ENCODE data around the gene RHBDL1. TPM values are rescaled to one million over a fixed set of nuclear protein-coding genes. Genes with fewer than 3 reads are reported as not detected.

The RHBDL1 gene
- total and polyA plus RNA-seq, 2 of the 8 experiments (the other 6 are each of a cell fraction or from before 2014, with no cell fraction given), result 4.0 to 8.1 TPM

DNA sequence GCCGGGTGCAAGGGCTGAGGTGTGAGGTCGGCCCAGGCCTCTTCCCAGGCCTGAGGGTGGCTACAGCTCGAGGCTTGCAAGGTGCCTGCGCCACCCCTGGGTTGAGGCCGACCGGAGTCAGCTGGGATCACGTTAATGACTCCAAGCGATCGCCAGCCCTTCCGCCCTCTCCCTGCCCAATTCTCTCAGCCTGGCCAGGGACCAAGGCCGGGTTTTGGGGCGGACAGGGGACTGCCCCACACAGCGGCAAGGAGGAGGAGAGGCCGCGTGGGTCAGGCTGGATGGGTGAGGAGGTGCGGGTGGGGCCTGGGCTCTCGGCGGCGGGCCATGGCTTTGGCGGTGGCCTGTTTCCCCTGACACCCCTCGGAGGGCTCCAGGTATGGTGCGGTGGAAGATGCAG is 17.9 kb downstream of the RHBDL1 start:
- Histone ChIP-seq H3K27me3 (replicated peaks in 1 of 4; ENCODE audit: control insufficient read depth in 3 of 4, extremely low read depth in 1 of 4, insufficient read depth in 3 of 4, low read length in 3 of 4) (peaks cover 1 to 56% (median 36%) of the 10 kb centered on the region in 4 experiments), H3K56ac (replicated peaks; ENCODE audit: insufficient read length, low read depth, low read length) (no peak overlapping the region), H3K4me2 (ENCODE audit: insufficient read depth in 1 of 2, low read depth in 2 of 2, low read length in 2 of 2) (peak overlapping the region; percentile 87 to 95), H3K18ac (ENCODE audit: extremely low read depth, low read length) (no peak overlapping the region; the same call in 1 of the 2 replicates), H2AK5ac (ENCODE audit: low read depth, low read length) (peak overlapping the region; percentile 65; the same call in 1 of the 2 replicates), H2BK120ac (replicated peaks; ENCODE audit: low read depth, low read length) (no peak overlapping the region), H3K23ac (ENCODE audit: insufficient read length) (no peak overlapping the region), H3K4me3 (ENCODE audit: extremely low read depth in 1 of 4, insufficient read depth in 2 of 4, low read depth in 3 of 4, low read length in 4 of 4) (peak overlapping the region in 3 of 4 experiments; percentile 43 to 78 (median 48); a peak in 5 of 8 replicates), H3K9ac (replicated peaks in 1 of 4; ENCODE audit: extremely low read depth in 1 of 4, low read depth in 3 of 4, low read length in 3 of 4) (no peak overlapping the region), H2AFZ (ENCODE audit: low read length) (no peak overlapping the region), H4K20me1 (replicated peaks in 1 of 2; ENCODE audit: control insufficient read depth in 1 of 2, insufficient read depth in 2 of 2, low read length in 2 of 2) (peaks cover 0 to 10% of the 10 kb centered on the region in 2 experiments), H2BK5ac (ENCODE audit: low read depth, low read length) (no peak overlapping the region), H3K4ac (replicated peaks; ENCODE audit: insufficient read length, low read depth, low read length) (no peak overlapping the region), H3K14ac (ENCODE audit: insufficient read length) (no peak overlapping the region), H4K5ac (ENCODE audit: insufficient read length, low read depth, low read length) (no peak overlapping the region), H3K36me3 (ENCODE audit: control insufficient read depth in 2 of 4, insufficient read depth in 4 of 4, low read length in 3 of 4) (no peaks in the 10 kb centered on the region), H3K9me3 (ENCODE audit: insufficient read depth in 2 of 2, low read depth in 1 of 2, low read length in 1 of 2) (no peaks in the 10 kb centered on the region), H3K79me1 (ENCODE audit: low read depth, low read length) (peaks cover 4% of the 10 kb centered on the region; the same call in 1 of the 2 replicates), H3K23me2 (ENCODE audit: low read depth, low read length) (peaks cover 15% of the 10 kb centered on the region), H3K27ac (ENCODE audit: low read depth, low read length) (no peak overlapping the region), H3K4me1 (replicated peaks in 1 of 4; ENCODE audit: control insufficient read depth in 3 of 4, insufficient read depth in 4 of 4, low read length in 3 of 4) (peaks cover 0 to 23% (median 15%) of the 10 kb centered on the region in 4 experiments; a peak in 5 of 7 replicates), H3K79me2 (ENCODE audit: control insufficient read depth in 1 of 2, insufficient read depth in 2 of 2, low read length in 2 of 2) (no peaks in the 10 kb centered on the region), H2BK12ac (ENCODE audit: low read depth, low read length) (no peak overlapping the region), H2BK20ac (ENCODE audit: low read length) (no peak overlapping the region), H4K91ac (replicated peaks; ENCODE audit: insufficient read length, low read length) (no peak overlapping the region), H2BK15ac (ENCODE audit: low read length) (no peak overlapping the region), H4K8ac (ENCODE audit: extremely low read depth, insufficient read depth, low read length) (no peak overlapping the region; the same call in 1 of the 2 replicates)
- DNase-seq (ENCODE audit: low read depth in 1 of 2, low spot score in 2 of 2) (peak in 1 of 2 experiments; percentile 56), FAIRE-seq (no peak)
- 72% methylated on average over 16 of the region's 22 CpGs; no CpG with 5 or more reads in 1 of the 2 experiments for WGBS, 2 experiments (ENCODE audit: extremely low coverage in 1 of 2, insufficient coverage in 1 of 2, insufficient read length in 1 of 2, insufficient replicate concordance in 2 of 2, low coverage in 1 of 2, low lambda C conversion rate in 2 of 2, missing lambda C conversion rate in 1 of 2)
- TF ChIP-seq KDM1A (IDR thresholded peaks at IDR 0.05; ENCODE audit: borderline replicate concordance, low read length) (no peak), SIN3A (conservative IDR thresholded peaks at IDR 0.05 in 1 of 2, IDR thresholded peaks at IDR 0.05 in 1 of 2; ENCODE audit: low read depth in 1 of 2, low read length in 2 of 2) (no peak), JUND (IDR thresholded peaks at IDR 0.05; ENCODE audit: low read length) (no peak), POU5F1 (IDR thresholded peaks at IDR 0.05; ENCODE audit: low read depth, low read length) (no peak), TCF12 (IDR thresholded peaks at IDR 0.05; ENCODE audit: low read depth, low read length) (no peak), RAD21 (IDR thresholded peaks at IDR 0.05 in 1 of 2, conservative IDR thresholded peaks at IDR 0.05 in 1 of 2; ENCODE audit: low read depth in 2 of 2, low read length in 2 of 2) (no peak)
- TF ChIP-seq, protein P1, sequence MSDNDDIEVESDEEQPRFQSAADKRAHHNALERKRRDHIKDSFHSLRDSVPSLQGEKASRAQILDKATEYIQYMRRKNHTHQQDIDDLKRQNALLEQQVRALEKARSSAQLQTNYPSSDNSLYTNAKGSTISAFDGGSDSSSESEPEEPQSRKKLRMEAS (IDR thresholded peaks at IDR 0.05), result peak; percentile 28; the same call in 1 of the 2 replicates
- POLR2A ChIA-PET (ENCODE audit: partially characterized antibody), result interaction anchor here (1.1 to 4.6 kb wide), 4 partner anchors 11 to 39 kb away, joined by 3 to 48 read pairs (median 6); partner anchors contain the start of genes ANTKMT, JMJD8, RHBDL1 and STUB1
- CTCF ChIA-PET (ENCODE audit: partially characterized antibody), result interaction anchor here (0.9 to 2.0 kb wide), 4 partner anchors 12 to 92 kb away, joined by 3 to 7 read pairs (median 5); no protein-coding TSS in a partner anchor
